ENCODE results near the gene IL7R.
"Not testable (repeated sequence)": the region's sequence is repeated elsewhere in the genome, so short reads cannot be mapped to it uniquely, and the experiment has no call there.

IL7R gene

DNA sequence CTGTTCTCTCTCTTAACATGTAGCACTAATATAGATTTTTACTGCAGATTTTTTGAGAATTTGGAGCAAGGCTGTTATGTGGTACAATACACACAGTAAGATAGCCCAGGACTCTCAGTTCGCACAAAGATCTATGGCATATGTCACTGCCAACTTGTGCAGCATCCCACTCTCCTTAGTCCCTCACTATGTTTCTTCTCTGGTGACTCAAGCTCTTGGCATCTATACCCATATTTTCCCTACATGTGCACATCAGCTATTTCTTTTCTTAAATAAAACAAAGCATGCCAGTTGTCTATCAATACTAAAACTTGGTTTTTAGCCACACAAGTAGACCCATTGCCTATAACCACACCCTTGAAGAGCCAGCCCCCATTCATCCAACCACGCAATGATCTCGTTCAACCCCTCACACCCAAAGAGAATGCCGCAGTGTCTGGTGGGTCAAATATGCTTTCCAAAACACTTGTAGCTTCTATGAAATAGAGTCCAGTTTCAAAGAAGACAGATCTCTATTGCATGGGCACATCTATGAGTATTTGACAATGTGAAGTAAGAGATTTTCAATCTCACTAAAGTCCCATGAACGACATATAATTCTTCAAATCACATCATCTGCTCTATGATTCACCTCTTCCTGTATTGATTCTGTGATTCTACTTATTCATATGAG lies 18.2 kb upstream of the IL7R start:
- DNase-seq (ENCODE audit: low read depth in 3 of 3, low spot score in 1 of 3), result no peak

DNA sequence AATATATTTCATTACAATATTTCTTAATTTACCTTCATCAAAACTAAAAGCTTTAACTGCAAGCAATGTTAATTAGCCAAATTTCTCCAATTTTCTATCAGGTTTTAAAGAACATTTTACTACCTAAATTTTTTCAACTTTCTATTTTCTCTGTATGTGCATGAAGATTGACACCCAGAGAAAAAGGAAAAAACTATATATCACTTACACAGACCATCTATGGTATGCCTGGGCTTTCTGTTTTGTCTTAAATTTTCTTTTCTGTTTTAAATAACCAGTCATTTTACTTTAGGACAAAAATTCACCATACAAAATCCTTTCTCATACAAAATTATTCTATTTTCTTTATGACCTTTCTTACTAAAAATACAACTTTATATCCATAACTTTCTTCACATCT lies 13.8 kb upstream of the IL7R start:
- DNase-seq (ENCODE audit: low read depth in 3 of 3, low spot score in 1 of 3), result no peak

- DNase-seq (ENCODE audit: low read depth in 3 of 3, low spot score in 1 of 3), result not testable (repeated sequence)
Observed at GRCh38 chr5:35845508-35845907, 11.2 kb upstream of the IL7R start.

DNA sequence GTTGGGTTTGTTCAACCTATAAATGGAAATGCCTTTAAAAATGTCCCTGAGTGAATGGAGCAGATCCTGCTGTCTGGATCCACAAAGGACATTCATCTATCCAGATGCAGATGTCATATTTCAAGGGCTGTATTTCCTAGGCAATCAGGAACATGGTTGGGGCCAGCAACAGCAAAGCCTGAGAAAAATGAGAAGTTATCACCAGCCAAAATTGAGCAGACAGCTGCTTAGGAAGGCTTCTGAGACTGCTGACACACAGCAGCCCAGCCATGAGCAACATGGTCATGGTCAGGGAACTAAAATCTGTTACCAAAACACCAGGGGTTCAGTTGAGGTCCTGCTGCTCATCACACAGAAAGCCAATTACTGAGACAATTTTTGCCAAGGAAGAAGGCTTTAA lies 9.2 kb upstream of the IL7R start:
- no peak for DNase-seq (ENCODE audit: low read depth in 3 of 3, low spot score in 1 of 3)

DNA sequence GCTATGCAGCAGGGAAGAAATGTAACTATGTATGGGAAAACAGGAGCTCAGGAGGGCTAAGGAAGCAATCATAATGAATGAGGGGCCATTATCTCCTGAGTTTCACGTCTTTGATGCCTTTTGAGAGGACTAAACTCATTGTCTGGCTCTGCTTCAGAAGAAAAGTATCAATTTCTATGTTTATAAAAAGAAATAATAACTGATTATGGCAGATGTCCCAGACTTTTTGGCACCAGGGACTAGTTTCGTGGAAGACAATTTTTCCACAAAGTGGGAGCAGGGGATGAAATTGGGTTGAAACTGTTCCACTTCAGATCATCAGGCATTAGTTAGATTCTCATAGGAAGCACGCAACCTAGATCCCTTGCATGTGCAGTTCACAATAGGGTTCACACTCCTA lies 8.7 kb upstream of the IL7R start:
- DNase-seq (ENCODE audit: low read depth in 3 of 3, low spot score in 1 of 3), result no peak

DNA sequence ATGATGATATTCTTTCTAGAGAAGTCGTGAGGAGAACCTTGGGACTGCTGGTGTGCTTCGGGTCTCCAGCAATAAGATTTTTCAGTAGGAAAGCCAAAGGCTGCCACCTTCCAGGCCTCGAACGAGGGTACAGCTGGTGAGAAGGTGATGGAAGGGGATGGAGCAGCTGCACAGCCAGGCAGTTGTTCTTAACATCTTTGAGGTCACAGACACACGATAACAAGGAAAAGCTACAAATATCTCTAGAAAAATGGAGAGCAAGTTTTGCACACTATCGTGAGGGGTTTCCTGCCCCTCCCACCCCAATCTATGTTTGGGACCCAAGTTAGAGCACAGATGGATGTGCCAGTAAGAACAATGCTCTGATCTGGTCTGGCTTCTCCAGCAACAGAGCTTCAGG lies 6.8 kb upstream of the IL7R start:
- no peak for DNase-seq (ENCODE audit: low read depth in 3 of 3, low spot score in 1 of 3)

GRCh38 chr5:35850967-35851680 lies 5.6 kb upstream of the IL7R start:
- no peak for DNase-seq (ENCODE audit: low read depth in 3 of 3, low spot score in 1 of 3)

GRCh38 chr5:35852084-35852734 lies 4.5 kb upstream of the IL7R start:
- DNase-seq (ENCODE audit: low read depth in 3 of 3, low spot score in 1 of 3), result no peak

- DNase-seq (ENCODE audit: low read depth in 3 of 3, low spot score in 1 of 3), result no peak
Observed at GRCh38 chr5:35852773-35853172, 3.9 kb upstream of the IL7R start.

DNA sequence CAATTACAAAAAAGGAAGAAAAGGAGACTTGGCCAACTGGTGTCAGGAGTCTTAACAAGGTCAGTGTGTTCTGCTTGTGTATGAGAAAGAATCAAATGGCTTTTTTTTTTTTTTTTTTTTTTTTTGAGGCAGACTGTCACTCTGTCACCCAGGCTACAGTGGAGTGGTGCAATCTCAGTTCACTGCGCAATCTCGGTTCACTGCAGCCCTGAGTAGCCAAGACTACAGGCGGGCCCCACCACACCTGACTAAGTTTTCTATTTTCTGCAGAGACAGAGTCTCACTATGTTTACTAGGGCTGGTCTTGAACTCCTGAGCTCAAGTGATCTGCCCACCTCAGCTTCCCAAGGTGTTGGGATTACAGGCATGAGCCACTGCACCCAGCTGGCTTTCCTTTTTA lies 3.1 kb upstream of the IL7R start:
- DNase-seq (ENCODE audit: low read depth in 3 of 3, low spot score in 1 of 3), result peak; percentile 33 to 64 (median 39)

DNA sequence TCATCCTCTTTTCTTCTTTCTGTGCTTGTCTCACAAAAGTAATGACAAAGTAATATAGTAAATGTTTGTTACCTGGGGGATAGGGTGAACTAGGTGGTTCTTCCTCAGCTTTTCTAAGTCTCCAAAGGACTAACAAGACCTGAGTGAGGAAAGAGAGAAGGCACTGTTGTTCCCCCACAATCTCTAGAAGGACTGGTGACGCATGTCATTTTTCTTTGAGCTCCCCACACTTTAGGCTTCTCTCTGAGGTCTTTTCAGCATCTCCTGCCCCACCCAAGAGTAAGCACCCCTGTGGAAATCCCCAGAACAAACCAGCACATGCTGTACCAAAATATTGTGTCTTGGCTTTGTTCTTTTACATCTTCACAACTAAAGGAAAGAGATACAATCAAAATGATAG lies 2.4 kb upstream of the IL7R start:
- peak in 2 of 3 donors; percentile 51 to 61 for DNase-seq (ENCODE audit: low read depth in 3 of 3, low spot score in 1 of 3)

GRCh38 chr5:35855187-35855586 lies 1.5 kb upstream of the IL7R start:
- no peak for DNase-seq (ENCODE audit: low read depth in 3 of 3, low spot score in 1 of 3)

DNA sequence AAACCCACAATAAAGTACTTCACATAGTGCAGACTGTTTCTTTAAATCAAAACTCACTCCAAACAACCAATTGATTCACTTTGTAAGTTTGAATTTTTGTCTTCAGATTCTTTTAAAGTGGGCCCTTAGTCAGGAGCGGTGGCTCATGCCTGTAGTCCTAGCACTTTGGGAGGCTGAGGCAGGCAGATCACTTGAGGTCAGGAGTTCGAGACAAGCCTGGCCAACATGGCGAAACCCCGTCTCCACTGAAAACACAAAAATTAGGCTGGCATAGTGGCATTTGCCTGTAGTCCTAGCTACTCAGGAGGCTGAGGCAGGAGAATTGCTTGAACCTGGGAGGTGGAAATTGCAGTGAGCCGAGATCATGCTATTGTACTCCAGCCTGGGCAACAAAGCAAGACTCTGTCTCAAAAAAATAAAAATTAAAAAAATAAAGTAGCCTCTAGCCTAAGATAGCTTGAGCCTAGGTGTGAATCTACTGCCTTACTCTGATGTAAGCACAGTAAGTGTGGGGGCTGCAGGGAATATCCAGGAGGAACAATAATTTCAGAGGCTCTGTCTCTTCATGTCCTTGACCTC lies 416 bp upstream of the IL7R start:
- not testable (repeated sequence) for DNase-seq (ENCODE audit: low read depth in 3 of 3, low spot score in 1 of 3)

- DNase-seq (ENCODE audit: low read depth in 3 of 3, low spot score in 1 of 3), result no peak
Observed at GRCh38 chr5:35857606-35858205, 1.0 kb downstream of the IL7R start.

DNA sequence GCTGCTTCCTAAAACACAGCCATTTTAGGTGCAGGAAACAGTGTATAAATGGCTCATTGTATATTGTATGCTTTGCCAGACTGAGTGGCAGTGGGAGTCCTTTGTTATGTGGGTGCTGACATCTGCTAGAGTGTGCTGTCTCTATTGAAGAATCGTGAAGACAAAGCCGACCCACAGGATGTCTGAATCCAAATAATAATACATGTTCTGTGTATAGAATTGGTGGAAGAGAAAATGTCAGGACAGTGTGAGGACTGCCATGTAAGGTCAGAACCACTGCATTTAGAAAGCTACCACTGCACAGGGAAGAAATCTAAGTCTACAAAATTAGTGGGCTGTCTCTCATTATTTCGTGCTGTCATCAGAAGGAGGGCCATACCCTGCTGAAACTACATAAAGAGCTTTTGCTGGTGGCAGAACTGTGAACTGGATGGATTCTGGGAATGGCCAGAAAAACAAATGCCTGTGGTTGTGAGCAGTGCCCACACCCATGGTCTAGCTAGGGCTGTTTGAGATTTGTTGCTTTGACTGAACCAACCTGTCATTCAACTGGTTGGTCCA lies 2.5 kb downstream of the IL7R start:
- no peak for DNase-seq (ENCODE audit: low read depth in 3 of 3, low spot score in 1 of 3)

DNA sequence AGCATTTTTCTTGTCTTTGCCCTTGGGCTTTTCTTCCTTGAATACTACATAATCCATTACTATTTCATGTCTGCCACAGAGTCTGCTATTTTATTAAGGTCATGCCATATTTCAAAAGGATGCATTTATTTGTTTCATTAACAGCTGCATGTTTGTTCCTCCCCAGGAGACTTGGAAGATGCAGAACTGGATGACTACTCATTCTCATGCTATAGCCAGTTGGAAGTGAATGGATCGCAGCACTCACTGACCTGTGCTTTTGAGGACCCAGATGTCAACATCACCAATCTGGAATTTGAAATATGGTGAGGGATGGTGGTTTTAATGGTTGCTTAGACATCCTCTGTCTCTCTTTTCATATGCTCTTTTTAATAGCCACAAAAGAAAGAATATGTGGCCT lies 4.0 kb downstream of the IL7R start:
- DNase-seq (ENCODE audit: low read depth in 3 of 3, low spot score in 1 of 3), result no peak

- DNase-seq (ENCODE audit: low read depth in 3 of 3, low spot score in 1 of 3), result no peak
Observed at GRCh38 chr5:35861718-35862117, 5.0 kb downstream of the IL7R start.

- DNase-seq (ENCODE audit: low read depth in 3 of 3, low spot score in 1 of 3), result no peak
Observed at GRCh38 chr5:35862126-35862525, 5.4 kb downstream of the IL7R start.

GRCh38 chr5:35863159-35863558 lies 6.5 kb downstream of the IL7R start:
- no peak for DNase-seq (ENCODE audit: low read depth in 3 of 3, low spot score in 1 of 3)

DNA sequence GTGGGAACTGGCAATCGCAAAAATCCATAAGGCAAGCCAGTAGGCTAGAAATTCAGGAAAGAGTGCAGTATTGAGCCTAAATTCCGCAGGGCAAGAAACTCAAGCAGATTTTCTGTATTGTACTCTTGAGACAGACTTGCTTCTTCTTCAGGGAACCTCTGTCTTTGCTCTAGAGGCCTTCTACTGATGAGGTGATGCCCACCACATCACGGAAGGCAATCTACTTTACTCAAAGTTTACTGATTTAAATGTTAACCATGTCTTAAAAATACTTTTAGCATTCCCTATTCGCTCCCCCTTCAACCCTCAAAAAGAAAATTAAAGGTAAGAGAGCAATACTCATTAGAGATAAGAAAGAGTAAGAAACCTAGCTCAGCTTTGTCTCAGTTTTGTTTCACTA lies 11.3 kb downstream of the IL7R start:
- no peak for DNase-seq (ENCODE audit: low read depth in 3 of 3, low spot score in 1 of 3)

DNA sequence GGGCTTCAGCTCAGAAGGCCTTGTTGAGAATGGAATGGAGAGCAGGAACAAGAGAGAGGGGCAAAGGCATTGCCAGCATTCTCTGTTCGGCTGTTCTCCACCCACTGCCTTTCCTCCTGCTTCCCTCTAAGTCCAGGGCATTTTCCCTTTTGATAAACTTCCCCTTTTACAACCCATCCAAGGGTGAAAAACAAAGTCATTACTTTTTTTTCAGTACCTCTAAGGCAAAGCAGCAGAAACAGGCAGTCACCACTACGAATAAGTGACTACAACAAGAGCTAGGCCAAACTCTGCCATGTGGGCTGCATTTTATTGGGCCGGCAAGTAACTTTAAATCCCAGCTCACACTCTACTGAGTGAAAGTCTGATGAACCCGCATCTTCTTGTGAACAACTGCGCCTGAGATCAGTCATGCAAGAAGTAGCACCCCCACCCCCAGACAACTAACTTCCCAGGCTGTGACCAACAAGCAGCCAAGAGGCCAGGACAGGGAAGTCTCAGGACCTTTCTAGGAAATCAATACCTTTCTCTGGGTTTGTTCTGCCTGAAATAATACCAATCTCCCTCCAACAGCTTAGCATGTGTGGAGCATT lies 13.1 kb downstream of the IL7R start:
- no peak for DNase-seq (ENCODE audit: low read depth in 3 of 3, low spot score in 1 of 3)

Measured in stimulated activated CD4-positive, alpha-beta T cell treated with anti-CD3 and anti-CD28 coated beads, TNF-alpha, amount 100 ng/mL, for 1 hour (primary cell).